ENCODE data around the gene MCM8. TPM values are rescaled to one million over a fixed set of nuclear protein-coding genes. Genes with fewer than 3 reads are reported as not detected.

MCM8 gene
- polyA plus RNA-seq = 1 to 10 TPM; 2.5 to 2.9 TPM

DNA sequence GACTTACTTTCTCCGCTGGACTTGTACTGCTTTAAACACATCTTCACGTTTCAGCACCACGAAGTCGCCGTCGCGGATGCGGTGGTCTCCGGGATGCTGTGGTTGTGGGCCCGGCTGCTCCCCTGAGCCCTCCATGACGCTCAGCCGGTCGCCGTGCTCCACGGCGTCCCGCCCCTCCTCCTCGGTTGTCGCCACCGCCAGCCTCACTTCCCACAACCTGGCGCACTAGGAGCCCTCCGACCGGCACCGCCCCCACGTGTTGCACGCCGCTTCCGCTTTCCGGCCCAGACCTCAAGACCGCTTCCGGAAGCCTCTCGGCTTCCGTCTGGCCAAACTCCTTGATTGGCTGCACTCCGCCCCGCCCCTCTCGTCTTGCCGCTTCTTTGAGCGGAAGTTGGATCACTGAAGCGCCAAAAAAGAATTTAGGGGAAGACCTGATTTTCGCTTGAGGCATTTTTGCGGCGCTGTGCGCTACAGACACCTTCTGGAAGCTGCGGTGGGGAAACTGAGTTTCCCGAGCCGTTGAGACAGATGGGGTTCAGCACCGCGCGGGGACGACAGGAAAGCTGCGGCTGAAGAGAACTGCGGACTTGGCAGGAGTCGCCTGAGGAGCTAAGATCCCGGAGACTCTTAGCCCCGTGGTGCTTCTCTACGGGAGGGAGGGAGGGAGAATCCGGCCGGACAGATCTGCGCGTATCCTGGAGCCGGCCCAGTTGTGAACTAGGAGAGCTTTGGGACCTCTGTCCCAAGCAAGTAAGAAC, at the start of gene MCM8, which contains the start of gene TRMT6:
Gene MCM8, plus strand, starts transcription at position 382 of the 761 bp plus-strand sequence. CDS start 1,364 bp downstream, outside the sequence.
Gene TRMT6, minus strand, starts transcription at position 263 of the 761 bp plus-strand sequence. Its CDS starts 128 bp downstream, at position 135.
- Histone ChIP-seq H3K36me3 (ENCODE audit: control insufficient read depth in 2 of 2, insufficient read depth in 2 of 2, low read length in 1 of 2) (peaks cover 2 to 3% of the 10 kb centered on the region in 2 donors), H3K27me3 (ENCODE audit: control insufficient read depth in 1 of 2, insufficient read depth in 2 of 2, low read length in 2 of 2) (no peaks in the 10 kb centered on the region), H3K4me3 (ENCODE audit: low read depth in 1 of 2, low read length in 2 of 2) (peak within 1 kb of the TSS; percentile 80 to 98), H3K9me3 (ENCODE audit: control insufficient read depth in 2 of 2, insufficient read depth in 1 of 2, low read depth in 1 of 2, low read length in 1 of 2) (no peaks in the 10 kb centered on the region), H3K4me1 (ENCODE audit: control insufficient read depth in 2 of 2, insufficient read depth in 2 of 2, low read length in 1 of 2) (no peaks in the 10 kb centered on the region), H3K27ac (ENCODE audit: low read depth in 2 of 2, low read length in 1 of 2) (peak within 1 kb of the TSS; percentile 67 to 93)
- WGBS, 2 donors = 0% methylated on average over 60 to 61 of the region's 61 CpGs

DNA sequence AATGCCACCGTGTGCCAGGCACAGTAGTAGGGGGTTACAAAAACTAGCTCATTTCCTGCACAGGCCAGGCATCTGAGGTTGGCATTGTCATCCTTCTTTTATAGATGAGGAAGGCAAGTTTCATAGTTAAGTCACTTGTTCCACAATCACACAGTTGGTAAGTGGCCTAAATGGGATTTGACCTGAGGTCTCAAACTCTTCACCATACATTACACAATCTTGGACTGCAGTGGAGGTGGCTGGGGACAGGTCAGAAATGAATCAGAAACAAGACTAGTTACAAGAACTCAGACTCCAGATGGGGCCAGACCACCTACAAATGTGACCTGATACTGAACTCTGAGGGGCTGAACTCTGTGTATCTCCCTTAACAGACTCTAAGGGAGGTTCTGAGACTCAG, 49.5 kb upstream of the MCM8 start:
- Histone ChIP-seq H3K27ac (ENCODE audit: low read depth in 2 of 2, low read length in 1 of 2) (no peak overlapping the region), H3K9me3 (ENCODE audit: control insufficient read depth in 2 of 2, insufficient read depth in 1 of 2, low read depth in 1 of 2, low read length in 1 of 2) (no peaks in the 10 kb centered on the region), H3K27me3 (ENCODE audit: control insufficient read depth in 1 of 2, insufficient read depth in 2 of 2, low read length in 2 of 2) (no peaks in the 10 kb centered on the region), H3K4me3 (ENCODE audit: low read depth in 1 of 2, low read length in 2 of 2) (no peak overlapping the region), H3K4me1 (ENCODE audit: control insufficient read depth in 2 of 2, insufficient read depth in 2 of 2, low read length in 1 of 2) (no peaks in the 10 kb centered on the region), H3K36me3 (ENCODE audit: control insufficient read depth in 2 of 2, insufficient read depth in 2 of 2, low read length in 1 of 2) (no peaks in the 10 kb centered on the region)
- 75 to 79% methylated on average over 1 of the region's 1 CpG for WGBS, 2 donors

DNA sequence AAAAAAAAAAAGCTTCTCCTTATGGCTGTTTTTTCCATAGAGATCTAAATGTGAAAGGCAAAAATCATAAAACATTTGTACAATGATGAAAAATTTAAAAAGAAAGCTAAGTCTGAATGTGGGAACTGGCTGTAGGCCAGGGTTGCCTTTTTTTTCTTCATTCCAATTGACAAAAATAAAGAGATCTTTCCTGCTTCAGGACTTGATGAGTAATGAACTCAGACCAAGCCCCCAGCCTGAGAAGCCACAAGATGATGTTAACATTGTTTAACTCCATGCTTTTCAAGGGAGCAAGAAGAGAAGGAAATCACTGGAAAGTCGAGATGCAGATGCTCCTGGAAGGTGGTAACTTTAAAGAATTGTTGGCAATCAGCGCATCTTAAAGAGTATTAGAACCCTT, 41.5 kb upstream of the MCM8 start:
- no peak overlapping the region for H3K27ac ChIP-seq (ENCODE audit: low read depth in 2 of 2, low read length in 1 of 2)
- no peak overlapping the region for H3K4me3 ChIP-seq (ENCODE audit: low read depth in 1 of 2, low read length in 2 of 2)
- H3K27me3 ChIP-seq (ENCODE audit: control insufficient read depth in 1 of 2, insufficient read depth in 2 of 2, low read length in 2 of 2) = peaks cover 0 to 4% of the 10 kb centered on the region in 2 donors
- 63% methylated on average over 2 of the region's 2 CpGs for WGBS, 2 donors
- no peaks in the 10 kb centered on the region for H3K36me3 ChIP-seq (ENCODE audit: control insufficient read depth in 2 of 2, insufficient read depth in 2 of 2, low read length in 1 of 2)
- no peaks in the 10 kb centered on the region for H3K9me3 ChIP-seq (ENCODE audit: control insufficient read depth in 2 of 2, insufficient read depth in 1 of 2, low read depth in 1 of 2, low read length in 1 of 2)
- H3K4me1 ChIP-seq (ENCODE audit: control insufficient read depth in 2 of 2, insufficient read depth in 2 of 2, low read length in 1 of 2) = peaks cover 4 to 6% of the 10 kb centered on the region in 2 donors

DNA sequence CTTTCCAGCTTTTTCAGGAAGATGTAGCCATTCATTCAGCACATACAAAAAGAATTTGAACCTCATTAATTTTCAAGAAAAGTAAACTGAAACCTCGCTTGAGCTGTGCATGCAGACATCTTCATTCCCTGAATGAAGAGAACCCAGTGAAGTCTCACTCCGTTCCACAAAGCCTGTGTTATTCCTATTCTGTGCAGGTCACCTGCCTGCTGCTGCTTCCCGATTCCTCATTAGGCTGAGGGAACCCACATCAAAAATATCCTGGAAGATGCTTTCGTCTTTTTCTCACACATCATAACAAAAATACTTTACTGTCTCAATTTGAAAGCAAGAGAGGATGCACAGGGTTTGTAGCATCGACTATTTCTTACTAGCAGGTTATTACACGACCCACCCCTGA, 40.3 kb upstream of the MCM8 start:
- Histone ChIP-seq H3K27me3 (ENCODE audit: control insufficient read depth in 1 of 2, insufficient read depth in 2 of 2, low read length in 2 of 2) (peaks cover 0 to 4% of the 10 kb centered on the region in 2 donors), H3K4me3 (ENCODE audit: low read depth in 1 of 2, low read length in 2 of 2) (no peak overlapping the region), H3K27ac (ENCODE audit: low read depth in 2 of 2, low read length in 1 of 2) (no peak overlapping the region), H3K36me3 (ENCODE audit: control insufficient read depth in 2 of 2, insufficient read depth in 2 of 2, low read length in 1 of 2) (no peaks in the 10 kb centered on the region), H3K4me1 (ENCODE audit: control insufficient read depth in 2 of 2, insufficient read depth in 2 of 2, low read length in 1 of 2) (peaks cover 4 to 6% of the 10 kb centered on the region in 2 donors), H3K9me3 (ENCODE audit: control insufficient read depth in 2 of 2, insufficient read depth in 1 of 2, low read depth in 1 of 2, low read length in 1 of 2) (no peaks in the 10 kb centered on the region)
- WGBS, 2 donors = 62 to 64% methylated on average over 6 of the region's 6 CpGs

DNA sequence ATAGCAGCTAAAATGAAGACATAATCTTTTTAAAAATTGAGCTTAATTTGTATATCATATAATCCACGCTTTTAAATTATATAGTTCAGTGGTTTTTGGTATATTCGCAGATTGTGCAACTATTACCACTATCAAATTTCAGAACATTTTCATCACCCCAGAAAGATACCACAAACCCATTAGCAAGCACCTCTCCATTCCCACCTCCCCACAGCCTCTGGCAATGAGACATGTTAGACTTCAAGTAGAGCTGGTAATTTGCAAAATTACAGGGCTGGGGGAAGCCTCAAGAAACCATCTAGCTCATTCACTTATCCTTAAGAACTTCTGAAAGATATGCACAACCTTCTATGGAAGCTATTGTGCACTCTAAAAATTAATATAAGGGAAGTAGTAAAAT, 37.3 kb upstream of the MCM8 start:
- 90 to 92% methylated on average over 2 of the region's 2 CpGs for WGBS, 2 donors
- Histone ChIP-seq H3K27me3 (ENCODE audit: control insufficient read depth in 1 of 2, insufficient read depth in 2 of 2, low read length in 2 of 2) (peaks cover 0 to 4% of the 10 kb centered on the region in 2 donors), H3K36me3 (ENCODE audit: control insufficient read depth in 2 of 2, insufficient read depth in 2 of 2, low read length in 1 of 2) (no peaks in the 10 kb centered on the region), H3K9me3 (ENCODE audit: control insufficient read depth in 2 of 2, insufficient read depth in 1 of 2, low read depth in 1 of 2, low read length in 1 of 2) (no peaks in the 10 kb centered on the region), H3K4me1 (ENCODE audit: control insufficient read depth in 2 of 2, insufficient read depth in 2 of 2, low read length in 1 of 2) (peaks cover 4 to 6% of the 10 kb centered on the region in 2 donors), H3K27ac (ENCODE audit: low read depth in 2 of 2, low read length in 1 of 2) (no peak overlapping the region), H3K4me3 (ENCODE audit: low read depth in 1 of 2, low read length in 2 of 2) (no peak overlapping the region)

DNA sequence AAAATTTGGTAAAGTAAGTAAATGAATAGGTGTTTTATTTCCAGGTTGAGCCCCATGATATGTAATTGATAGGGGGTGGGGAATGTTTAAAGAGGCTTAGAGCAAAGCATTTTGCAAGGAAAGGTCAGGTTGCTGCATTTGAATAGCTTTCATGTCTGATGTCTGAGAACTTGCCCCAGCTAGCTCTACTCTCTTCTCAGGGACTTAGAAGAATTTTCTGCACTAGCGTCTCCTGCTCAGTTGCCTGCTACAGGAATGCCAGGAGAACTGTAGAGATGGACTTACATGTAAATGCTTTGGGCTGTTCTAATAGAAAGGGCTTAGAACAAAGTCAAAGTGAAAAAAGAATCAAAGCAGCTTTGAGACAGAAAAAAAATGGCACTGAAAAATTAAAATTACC, 35.6 kb upstream of the MCM8 start:
- H3K4me3 ChIP-seq (ENCODE audit: low read depth in 1 of 2, low read length in 2 of 2) = no peak overlapping the region
- 13 to 14% methylated on average over 1 of the region's 1 CpG for WGBS, 2 donors
- no peaks in the 10 kb centered on the region for H3K36me3 ChIP-seq (ENCODE audit: control insufficient read depth in 2 of 2, insufficient read depth in 2 of 2, low read length in 1 of 2)
- peaks cover 4 to 6% of the 10 kb centered on the region in 2 donors for H3K4me1 ChIP-seq (ENCODE audit: control insufficient read depth in 2 of 2, insufficient read depth in 2 of 2, low read length in 1 of 2)
- H3K27ac ChIP-seq (ENCODE audit: low read depth in 2 of 2, low read length in 1 of 2) = no peak overlapping the region
- H3K9me3 ChIP-seq (ENCODE audit: control insufficient read depth in 2 of 2, insufficient read depth in 1 of 2, low read depth in 1 of 2, low read length in 1 of 2) = no peaks in the 10 kb centered on the region
- peaks cover 0 to 4% of the 10 kb centered on the region in 2 donors for H3K27me3 ChIP-seq (ENCODE audit: control insufficient read depth in 1 of 2, insufficient read depth in 2 of 2, low read length in 2 of 2)

DNA sequence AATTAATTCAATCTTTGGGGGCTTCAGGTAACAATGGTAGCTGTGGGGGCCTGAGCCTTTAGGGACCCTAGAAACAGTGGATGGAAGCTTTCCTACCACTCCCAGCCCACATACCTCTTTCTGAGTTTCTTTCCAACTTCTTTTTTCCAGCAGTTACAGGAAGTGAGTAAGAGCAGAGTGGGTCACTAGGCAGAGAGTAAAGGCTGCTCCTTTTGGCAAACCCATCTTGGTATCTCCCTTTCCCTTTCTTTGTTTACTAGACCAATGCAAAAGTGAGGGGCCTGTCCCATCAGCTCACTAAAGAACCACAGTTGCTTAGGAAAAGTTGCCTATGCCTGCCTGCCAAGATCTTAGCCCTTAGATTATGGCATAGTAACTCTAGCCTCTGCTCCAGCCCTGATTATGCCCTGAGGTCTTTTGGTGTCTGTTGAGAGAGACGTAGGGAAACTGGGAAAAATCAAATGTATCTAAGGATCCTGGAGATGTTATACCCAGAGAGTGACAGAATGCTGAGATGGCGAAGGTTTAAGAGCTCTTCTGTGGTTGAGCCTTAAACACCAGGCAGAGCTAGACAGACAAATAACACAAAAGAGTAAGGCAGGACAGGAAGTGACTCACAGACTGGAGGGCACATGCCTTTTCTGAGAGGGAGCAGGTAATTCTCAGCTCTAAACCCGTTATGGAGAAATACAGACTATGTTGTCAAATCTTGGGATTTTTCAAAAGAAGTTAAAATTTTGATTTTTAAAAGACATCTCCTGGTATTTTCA, 31.4 kb upstream of the MCM8 start:
- Histone ChIP-seq H3K4me1 (ENCODE audit: control insufficient read depth in 2 of 2, insufficient read depth in 2 of 2, low read length in 1 of 2) (no peaks in the 10 kb centered on the region), H3K4me3 (ENCODE audit: low read depth in 1 of 2, low read length in 2 of 2) (no peak overlapping the region), H3K27ac (ENCODE audit: low read depth in 2 of 2, low read length in 1 of 2) (no peak overlapping the region), H3K9me3 (ENCODE audit: control insufficient read depth in 2 of 2, insufficient read depth in 1 of 2, low read depth in 1 of 2, low read length in 1 of 2) (no peaks in the 10 kb centered on the region), H3K36me3 (ENCODE audit: control insufficient read depth in 2 of 2, insufficient read depth in 2 of 2, low read length in 1 of 2) (no peaks in the 10 kb centered on the region), H3K27me3 (ENCODE audit: control insufficient read depth in 1 of 2, insufficient read depth in 2 of 2, low read length in 2 of 2) (no peaks in the 10 kb centered on the region)
- 20 to 35% methylated on average over 3 of the region's 3 CpGs for WGBS, 2 donors

DNA sequence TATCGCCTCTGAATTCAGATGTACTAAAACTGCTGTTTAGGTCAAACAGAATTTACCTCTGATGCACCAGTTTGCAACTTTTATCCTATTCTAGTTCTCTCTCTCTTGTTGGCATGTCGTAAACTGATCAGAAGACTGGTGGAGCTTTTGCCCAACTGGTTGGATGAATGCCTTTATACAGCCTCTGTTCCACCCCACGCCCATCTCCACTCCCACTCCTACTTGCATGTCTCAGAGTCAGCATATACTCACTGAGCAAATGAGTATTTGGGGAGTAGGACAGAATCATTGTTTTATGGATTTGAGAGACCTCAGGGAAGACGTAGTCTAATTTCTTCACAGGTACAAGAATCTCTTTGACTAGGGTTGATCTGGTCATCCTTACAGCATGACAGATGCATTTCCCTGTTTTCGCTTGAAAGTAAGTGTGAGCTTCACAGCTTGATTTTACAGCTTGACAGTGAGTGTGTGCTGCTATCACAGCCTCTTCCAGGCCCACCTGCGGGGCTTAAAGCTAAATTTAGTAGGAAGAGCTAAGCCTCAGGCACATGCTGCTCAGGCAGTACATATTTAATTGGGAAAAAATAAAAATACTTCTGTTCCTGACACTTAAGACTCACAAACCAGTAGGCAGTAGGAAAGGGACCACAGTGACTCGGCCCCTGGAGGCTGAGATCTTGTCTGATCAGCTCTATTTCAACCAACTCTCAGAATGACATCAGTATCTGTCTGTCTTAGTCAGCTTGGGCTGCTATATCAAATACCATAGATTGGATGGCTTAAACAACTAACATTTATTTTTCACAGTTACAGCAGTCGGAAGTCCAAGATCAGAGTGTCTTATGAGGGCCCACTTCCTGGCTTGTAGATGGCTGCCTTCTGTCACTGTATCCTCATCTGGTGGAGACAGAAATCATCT, 30.6 kb upstream of the MCM8 start:
- WGBS, 2 donors = 61 to 65% methylated on average over 8 of the region's 8 CpGs
- Histone ChIP-seq H3K36me3 (ENCODE audit: control insufficient read depth in 2 of 2, insufficient read depth in 2 of 2, low read length in 1 of 2) (no peaks in the 10 kb centered on the region), H3K9me3 (ENCODE audit: control insufficient read depth in 2 of 2, insufficient read depth in 1 of 2, low read depth in 1 of 2, low read length in 1 of 2) (no peaks in the 10 kb centered on the region), H3K27me3 (ENCODE audit: control insufficient read depth in 1 of 2, insufficient read depth in 2 of 2, low read length in 2 of 2) (no peaks in the 10 kb centered on the region), H3K4me1 (ENCODE audit: control insufficient read depth in 2 of 2, insufficient read depth in 2 of 2, low read length in 1 of 2) (no peaks in the 10 kb centered on the region), H3K27ac (ENCODE audit: low read depth in 2 of 2, low read length in 1 of 2) (no peak overlapping the region), H3K4me3 (ENCODE audit: low read depth in 1 of 2, low read length in 2 of 2) (no peak overlapping the region)

DNA sequence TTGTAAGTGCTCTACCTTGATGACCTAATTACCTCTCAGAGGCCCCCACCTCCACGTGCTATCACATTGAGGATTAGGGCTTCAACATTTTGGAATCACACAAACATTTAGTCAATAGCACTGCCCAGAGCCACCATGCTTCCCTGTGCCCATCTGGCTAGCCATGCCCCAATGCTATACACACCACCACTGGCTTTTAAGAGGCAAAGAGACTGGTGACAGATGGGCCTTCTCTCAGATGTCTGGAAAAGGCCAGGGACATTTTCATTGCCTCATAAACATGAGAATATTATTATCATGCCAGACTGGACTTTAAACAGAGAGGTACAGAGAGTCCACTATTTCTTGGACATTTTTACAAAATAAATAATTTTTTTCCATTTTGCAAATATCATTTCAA, 29.9 kb upstream of the MCM8 start:
- WGBS, 2 donors = 36 to 40% methylated on average over 1 of the region's 1 CpG
- Histone ChIP-seq H3K36me3 (ENCODE audit: control insufficient read depth in 2 of 2, insufficient read depth in 2 of 2, low read length in 1 of 2) (no peaks in the 10 kb centered on the region), H3K27me3 (ENCODE audit: control insufficient read depth in 1 of 2, insufficient read depth in 2 of 2, low read length in 2 of 2) (no peaks in the 10 kb centered on the region), H3K4me3 (ENCODE audit: low read depth in 1 of 2, low read length in 2 of 2) (no peak overlapping the region), H3K27ac (ENCODE audit: low read depth in 2 of 2, low read length in 1 of 2) (no peak overlapping the region), H3K4me1 (ENCODE audit: control insufficient read depth in 2 of 2, insufficient read depth in 2 of 2, low read length in 1 of 2) (no peaks in the 10 kb centered on the region), H3K9me3 (ENCODE audit: control insufficient read depth in 2 of 2, insufficient read depth in 1 of 2, low read depth in 1 of 2, low read length in 1 of 2) (no peaks in the 10 kb centered on the region)

Data from esophagus (tissue), 2 donors.